M059J (cell line): ENCODE data around the gene CBFB. TPM values are rescaled to one million over a fixed set of nuclear protein-coding genes. Genes with fewer than 3 reads are reported as not detected.

Experiments used
- DNase-seq: peaks from one replicate; pipeline ENCODE4 v3.0.0-alpha.2; 2012; ENCODE audit warnings: low read depth
- total RNA-seq: library from RNA; depleted of rRNA; stranded (reverse); fragments of >200 nt; shearing (Covaris generic); gene quantifications from 2 replicates; pipeline ENCODE4 v1.2.3, GENCODE V29; 2014

CBFB gene
- total RNA-seq, 1 experiment from 2014 or later, result 111 TPM

DNA sequence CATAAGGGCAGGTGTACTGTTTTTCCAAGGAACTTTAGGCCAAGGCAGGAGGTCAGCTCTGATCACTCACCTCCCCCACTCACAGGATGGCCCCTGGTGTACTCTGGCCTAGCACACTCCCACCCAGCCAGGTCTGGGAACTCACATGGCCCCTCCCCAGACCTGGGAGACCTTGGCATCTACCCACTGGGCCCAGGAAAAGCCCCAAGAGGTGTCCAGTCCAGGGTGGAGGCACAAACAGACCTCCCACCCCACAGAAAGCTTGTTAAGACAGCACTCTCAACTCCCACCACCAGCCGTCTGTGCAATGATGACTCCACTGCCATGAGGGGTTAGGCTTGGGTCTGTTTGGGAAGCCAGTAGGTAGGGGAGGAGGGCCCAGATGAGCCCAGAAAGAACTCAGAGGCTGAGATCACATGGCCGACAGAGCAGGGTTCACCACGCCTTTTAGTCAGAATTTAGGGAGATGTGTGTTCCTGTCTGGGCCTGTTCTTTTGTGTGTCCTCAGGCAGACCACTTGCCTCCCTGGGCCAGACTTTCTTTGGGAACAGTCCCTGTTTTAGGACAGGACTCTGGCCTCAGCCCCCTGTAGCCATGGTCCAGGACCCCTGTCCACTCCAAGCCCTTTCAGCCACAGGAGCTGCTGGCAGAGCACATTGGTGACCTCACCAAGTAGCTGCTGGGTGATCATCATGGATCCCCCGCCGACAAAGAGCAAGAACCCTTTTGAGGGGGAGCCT is 12.1 kb upstream of the CBFB start:
- no peak for DNase-seq

DNA sequence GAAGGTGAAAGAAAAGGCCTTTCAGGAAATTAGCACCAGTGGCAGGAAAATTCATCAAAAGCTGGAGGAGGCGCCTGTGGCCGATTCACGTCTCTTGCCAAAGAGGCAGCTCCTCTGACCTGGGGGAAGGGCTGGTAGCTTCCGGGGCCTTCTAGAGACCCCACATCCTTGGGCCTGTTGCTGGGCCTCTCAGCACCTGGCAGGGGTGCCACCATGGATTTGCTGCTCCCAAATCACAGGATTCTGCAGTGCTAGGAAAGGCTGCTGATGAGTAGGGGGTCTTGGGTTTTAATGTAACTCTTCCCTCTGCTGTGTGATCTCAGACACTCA is 11.6 kb upstream of the CBFB start:
- no peak for DNase-seq

DNA sequence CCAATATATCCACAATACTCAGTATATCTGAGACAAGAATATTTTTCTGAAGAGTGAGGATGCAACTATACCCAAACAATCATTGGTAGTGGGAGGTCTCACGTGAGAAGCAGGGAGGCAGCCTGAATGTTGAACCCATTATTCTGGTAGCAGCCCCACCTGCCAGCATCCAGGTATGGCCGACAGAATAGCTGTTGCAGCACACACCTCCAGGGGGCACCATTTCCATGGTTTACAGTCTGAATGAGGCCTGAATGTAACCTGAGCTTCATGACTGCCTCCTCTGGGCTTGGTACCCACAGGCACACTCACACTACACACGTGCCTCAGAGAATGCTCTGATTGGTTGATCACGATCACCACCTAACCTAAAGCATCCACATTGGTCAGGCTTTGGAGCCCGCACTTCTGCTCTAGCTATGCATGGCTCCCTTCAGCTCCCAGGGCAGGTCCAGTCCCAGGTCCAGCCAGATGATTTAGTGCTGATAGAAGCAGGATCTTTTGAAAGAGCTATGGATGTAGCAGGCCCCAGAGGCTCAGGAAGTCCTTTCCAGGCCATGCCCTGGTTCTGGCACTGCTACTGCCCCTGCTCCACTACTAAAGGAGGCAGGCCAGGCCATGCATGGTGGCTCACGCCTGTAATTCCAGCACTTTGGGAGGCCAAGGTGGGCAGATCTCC is 11.0 kb upstream of the CBFB start:
- peak; percentile 95 for DNase-seq

GRCh38 chr16:67019171-67019570 is 9.8 kb upstream of the CBFB start:
- DNase-seq, result no peak

DNA sequence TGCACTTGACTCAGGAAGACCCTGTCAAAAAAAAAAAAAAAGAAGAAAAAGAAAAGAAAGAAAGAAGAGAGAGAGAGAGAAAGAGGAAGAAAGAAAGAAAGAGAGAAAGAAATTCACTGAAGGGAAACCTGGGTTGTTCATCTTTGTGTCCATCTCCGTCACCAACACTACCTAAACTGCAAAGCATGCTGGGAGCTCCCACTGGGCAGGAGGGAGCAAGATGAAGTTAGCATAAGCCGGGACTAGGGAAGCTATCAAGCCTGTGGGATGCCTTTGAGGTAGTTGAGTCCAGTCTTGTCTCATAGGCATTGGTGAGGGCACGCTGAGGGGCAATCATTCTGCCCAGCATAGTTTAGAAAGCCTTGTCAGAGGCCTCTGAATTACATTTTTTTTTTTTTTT is 7.6 kb upstream of the CBFB start:
- no peak for DNase-seq

- no peak for DNase-seq
Measured at GRCh38 chr16:67022531-67023214, 6.3 kb upstream of the CBFB start.

DNA sequence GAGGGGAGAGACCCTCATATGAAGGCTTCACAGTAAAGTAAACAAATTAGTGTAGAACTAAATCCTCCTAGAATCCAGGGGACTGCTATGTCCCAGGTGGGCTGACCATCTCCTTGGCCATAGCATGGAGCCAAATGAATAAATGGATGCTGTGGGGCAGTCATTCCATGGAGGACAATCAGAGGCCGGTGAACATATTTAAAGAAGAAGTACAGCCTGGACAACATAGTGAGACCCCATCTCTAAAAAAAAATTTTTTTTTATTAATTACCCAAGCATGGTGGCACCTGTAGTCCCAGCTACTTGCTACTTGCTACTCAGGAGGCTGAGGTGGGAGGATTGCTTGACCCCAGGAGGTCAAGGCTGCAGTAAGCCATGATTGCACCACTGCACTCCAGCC is 5.3 kb upstream of the CBFB start:
- DNase-seq, result no peak

- DNase-seq, result no peak
Measured at GRCh38 chr16:67024384-67025209, 4.4 kb upstream of the CBFB start.

- DNase-seq, result no peak
Measured at GRCh38 chr16:67025210-67025550, 3.8 kb upstream of the CBFB start.

DNA sequence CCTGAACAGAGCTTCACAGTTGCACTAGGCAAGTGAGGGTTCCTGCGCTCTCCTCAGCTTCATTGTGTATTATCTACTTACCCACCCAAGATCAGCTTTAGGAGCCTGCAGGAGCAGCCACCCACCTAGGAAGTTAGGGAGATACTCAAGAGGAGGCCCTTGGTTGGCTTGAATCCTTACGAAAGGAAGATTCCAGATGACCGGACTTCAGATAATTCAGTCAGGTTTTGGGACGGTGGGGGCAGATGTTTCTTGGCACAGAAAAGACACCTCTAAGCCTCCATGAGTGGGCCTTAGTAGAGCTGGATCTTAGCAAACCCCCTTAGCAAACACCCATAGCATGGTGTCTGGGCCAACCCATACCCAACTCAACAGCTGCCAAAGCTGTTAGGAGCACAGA is 2.4 kb upstream of the CBFB start:
- DNase-seq, result no peak

- no peak for DNase-seq
Measured at GRCh38 chr16:67027046-67027445, 1.9 kb upstream of the CBFB start.

- no peak for DNase-seq
Measured at GRCh38 chr16:67028167-67028695, 718 bp upstream of the CBFB start.

DNA sequence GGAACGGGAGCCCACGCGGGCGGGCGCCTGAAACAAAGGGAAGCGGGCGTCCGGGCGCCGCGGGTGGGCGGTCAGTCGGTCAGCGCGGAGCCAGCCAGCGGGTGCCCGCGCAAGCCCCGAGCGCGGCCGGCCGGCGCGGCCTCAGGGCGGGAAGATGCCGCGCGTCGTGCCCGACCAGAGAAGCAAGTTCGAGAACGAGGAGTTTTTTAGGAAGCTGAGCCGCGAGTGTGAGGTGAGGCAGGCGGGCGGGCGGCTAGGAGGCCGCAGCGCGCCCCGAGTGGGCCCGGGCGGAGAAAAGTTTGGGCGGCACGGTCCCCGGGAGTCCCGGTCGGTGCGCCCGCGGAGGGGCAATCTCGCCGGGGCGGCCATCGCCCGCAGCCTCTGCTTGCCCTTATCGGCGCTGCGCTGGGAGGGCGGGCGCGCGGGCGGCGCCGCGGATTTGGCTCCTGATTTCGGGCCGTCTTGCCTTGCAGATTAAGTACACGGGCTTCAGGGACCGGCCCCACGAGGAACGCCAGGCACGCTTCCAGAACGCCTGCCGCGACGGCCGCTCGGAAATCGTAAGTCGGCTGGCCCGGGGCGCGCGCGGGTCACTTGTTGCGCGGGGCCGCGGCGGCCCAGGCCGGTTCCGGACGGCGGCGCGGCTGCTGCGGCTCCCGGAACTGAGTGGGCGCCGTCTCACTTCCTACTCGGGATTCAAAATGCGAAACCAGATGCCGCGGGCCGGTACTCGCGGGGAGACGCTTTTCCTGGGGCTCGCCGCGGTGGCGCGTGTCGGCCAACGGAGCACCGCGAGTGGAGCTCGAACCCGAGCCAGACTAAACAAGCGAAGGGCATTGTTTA is 526 bp downstream of the CBFB start:
- peak; percentile 53 for DNase-seq

DNA sequence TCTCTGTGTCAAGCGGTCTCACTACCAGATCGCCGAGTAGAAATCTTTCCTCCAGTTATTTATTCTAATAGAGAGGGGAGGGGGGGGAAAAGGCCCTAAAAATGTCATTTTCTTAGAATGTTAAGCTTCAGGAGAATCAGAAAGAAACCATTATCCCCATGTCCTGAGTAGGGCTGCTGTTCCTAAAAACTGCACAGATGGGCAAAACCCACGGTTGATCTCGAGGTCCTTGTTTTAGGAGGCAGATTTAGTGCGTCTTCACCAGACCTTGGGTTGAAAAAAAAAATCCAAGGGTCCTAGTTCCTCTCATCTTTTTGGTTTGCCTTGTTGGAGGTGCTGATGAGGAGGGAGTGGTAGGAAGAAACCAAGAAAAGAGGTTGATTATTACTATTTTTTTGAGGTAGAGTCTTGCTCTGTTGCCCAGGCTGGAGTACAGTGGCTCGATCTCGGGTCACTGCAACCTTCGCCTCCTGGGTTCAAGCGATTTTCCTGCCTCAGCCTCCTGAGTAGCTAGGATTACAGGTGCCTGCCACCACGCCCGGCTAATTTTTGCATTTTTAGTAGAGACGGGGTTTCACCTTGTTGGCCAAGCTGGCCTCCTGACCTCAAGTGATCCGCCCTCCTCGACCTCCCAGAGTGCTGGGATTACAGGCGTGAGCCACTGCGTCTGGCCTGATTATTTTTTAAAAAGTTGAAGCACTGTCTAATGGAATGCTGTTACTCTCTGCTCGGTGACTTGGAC is 1.4 kb downstream of the CBFB start:
- no peak for DNase-seq

GRCh38 chr16:67034487-67034886 is 5.5 kb downstream of the CBFB start:
- peak; percentile 17 for DNase-seq

GRCh38 chr16:67035364-67035763 is 6.4 kb downstream of the CBFB start:
- no peak for DNase-seq

DNA sequence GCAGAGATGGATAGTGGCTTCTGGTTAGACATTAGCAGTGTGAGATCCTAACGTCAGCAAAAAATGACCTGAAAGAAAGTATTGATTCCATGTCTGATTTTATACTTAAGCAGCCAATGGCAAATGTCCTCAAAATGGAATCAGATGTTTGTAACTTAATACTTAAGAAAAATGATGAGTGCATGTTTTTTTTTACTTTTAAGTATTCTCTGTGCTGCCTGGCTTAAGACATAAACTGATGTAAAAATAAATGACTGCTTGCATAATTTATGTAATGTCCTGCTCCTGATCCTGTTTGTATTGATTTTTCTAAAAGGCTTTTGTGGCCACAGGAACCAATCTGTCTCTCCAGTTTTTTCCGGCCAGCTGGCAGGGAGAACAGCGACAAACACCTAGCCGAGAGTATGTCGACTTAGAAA is 7.4 kb downstream of the CBFB start:
- no peak for DNase-seq

- DNase-seq, result no peak
Measured at GRCh38 chr16:67039260-67040020, 10.5 kb downstream of the CBFB start.

- no peak for DNase-seq
Measured at GRCh38 chr16:67040166-67040565, 11.2 kb downstream of the CBFB start.

DNA sequence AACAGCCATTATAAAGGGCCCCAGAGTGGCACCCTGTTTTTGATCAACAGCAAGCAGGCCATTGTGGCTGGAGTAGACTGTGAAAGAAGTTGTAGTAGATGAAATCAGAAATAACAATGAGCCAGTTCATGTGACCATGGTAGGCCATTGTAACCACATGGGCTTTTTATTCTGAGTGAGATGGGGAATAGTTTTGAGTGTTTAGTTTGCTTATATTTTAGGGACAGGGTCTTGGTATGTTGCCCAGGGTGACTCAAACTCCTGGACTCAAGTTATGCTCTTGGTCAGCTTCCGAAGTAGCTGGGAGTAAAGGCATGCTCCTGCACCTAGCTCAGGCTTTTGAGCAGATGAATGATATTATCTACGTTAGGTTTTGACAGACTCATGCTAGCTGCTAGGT is 12.0 kb downstream of the CBFB start:
- peak; percentile 79 for DNase-seq
